HepG2 (cell line): ENCODE measurements around the gene EMC9. TPM values are rescaled to one million over a fixed set of nuclear protein-coding genes. Genes with fewer than 3 reads are reported as not detected.

ENCODE experiments used
- ARID2 ChIP-seq: sonication (generic); formaldehyde crosslinking; IDR thresholded peaks from 2 replicates; pipeline ENCODE4 v1.8.1; 2022; ENCODE audit warnings: mild to moderate bottlenecking, missing genetic modification reagents, borderline replicate concordance
- BCL6 ChIP-seq: IDR thresholded peaks from 2 replicates; pipeline ENCODE4 v1.6.1; 2016; ENCODE audit warnings: missing genetic modification reagents, missing compliant biosample characterization
- EHMT2 ChIP-seq: fragments of 200-600 bp; sonication (generic); IDR thresholded peaks from 2 replicates; pipeline ENCODE4 v1.7.0; 2017; ENCODE audit warnings: antibody characterized with exemption, low read depth, low read length, borderline replicate concordance
- IKZF4 ChIP-seq: sonication (generic); formaldehyde crosslinking; IDR thresholded peaks from 2 replicates; pipeline ENCODE4 v1.5.1; 2020; ENCODE audit warnings: borderline replicate concordance, mild to moderate bottlenecking, low read depth, missing genetic modification reagents; ENCODE audit errors: not compliant biosample characterization
- JDP2 ChIP-seq: sonication (generic); formaldehyde crosslinking; IDR thresholded peaks from 2 replicates; pipeline ENCODE4 v1.8.1; 2022; ENCODE audit warnings: missing genetic modification reagents, borderline replicate concordance
- MIXL1 ChIP-seq: IDR thresholded peaks from 2 replicates; pipeline ENCODE4 v1.6.1; 2016
- NFKB2 ChIP-seq: sonication (generic); formaldehyde crosslinking; IDR thresholded peaks from 2 replicates; pipeline ENCODE4 v1.4.0; 2020; ENCODE audit warnings: missing genetic modification reagents, borderline replicate concordance
- POLR2AphosphoS2 ChIP-seq: IDR thresholded peaks from 2 replicates; pipeline ENCODE4 v1.6.1; 2011; ENCODE audit warnings: low read depth, low read length, improper control_type of control experiment
- RFX1 ChIP-seq: fragments of 450-650 bp; IDR thresholded peaks from 2 replicates; pipeline ENCODE4 v1.6.1; 2017
- SP140L ChIP-seq: sonication (generic); formaldehyde crosslinking; IDR thresholded peaks from 2 replicates; pipeline ENCODE4 v1.4.0; 2020; ENCODE audit warnings: missing genetic modification reagents, borderline replicate concordance
- ZBTB38 ChIP-seq: sonication (generic); formaldehyde crosslinking; IDR thresholded peaks from 2 replicates; pipeline ENCODE4 v1.5.1; 2020; ENCODE audit warnings: mild to moderate bottlenecking, missing genetic modification reagents
- ZFP36L2 ChIP-seq: sonication (generic); formaldehyde crosslinking; IDR thresholded peaks from 2 replicates; pipeline ENCODE4 v1.4.0; 2020; ENCODE audit warnings: missing genetic modification reagents
- ZNF615 ChIP-seq: sonication (generic); formaldehyde crosslinking; IDR thresholded peaks from 2 replicates; pipeline ENCODE4 v1.5.0; 2020; ENCODE audit warnings: mild to moderate bottlenecking, missing genetic modification reagents, borderline replicate concordance
- ZNF772 ChIP-seq: sonication (generic); formaldehyde crosslinking; IDR thresholded peaks from 2 replicates; pipeline ENCODE4 v1.5.0; 2020; ENCODE audit warnings: mild to moderate bottlenecking, missing genetic modification reagents
- polyA plus RNA-seq, 8 experiments: library from polyadenylated mRNA; depleted of rRNA in 3 of 8; stranded (reverse) in 7 of 8; unstranded in 1 of 8; fragments of >200 nt; fragmentation: Illumina TruSeq in 4 of 8; extraction: Trizol in 4 of 8; gene quantifications; 2 replicates each; pipeline versions ENCODE4 v1.2.1 to v1.2.3, GENCODE V29; 2011 to 2016; ENCODE audit warnings: low read depth in 4 of 8, missing spikeins in 1 of 8, mixed read lengths in 1 of 8; ENCODE audit not compliant: insufficient read depth in 1 of 8
- total RNA-seq, 5 experiments: library from RNA; depleted of rRNA; stranded (reverse); fragments of >200 nt; fragmentation: Illumina TruSeq; extraction: Trizol; gene quantifications; 2 replicates each; pipeline ENCODE4 v1.2.3, GENCODE V29; 2016; ENCODE audit warnings: low read depth in 1 of 5
- TF ChIP-seq, protein P1 (sequence below): sonication (generic); formaldehyde crosslinking; IDR thresholded peaks from 2 replicates; pipeline ENCODE4 v1.8.1; 2023; ENCODE audit warnings: mild to moderate bottlenecking, inconsistent platforms, moderate library complexity, missing genetic modification reagents, borderline replicate concordance
- TF ChIP-seq, protein P2 (sequence below): sonication (generic); formaldehyde crosslinking; IDR thresholded peaks from 2 replicates; pipeline ENCODE4 v1.4.0; 2020; ENCODE audit warnings: missing genetic modification reagents
- TF ChIP-seq, protein P3 (sequence below): sonication (generic); formaldehyde crosslinking; IDR thresholded peaks from 2 replicates; pipeline ENCODE4 v1.4.0; 2020; ENCODE audit warnings: low read depth, mild to moderate bottlenecking, missing genetic modification reagents
- TF ChIP-seq, protein P4 (sequence below): sonication (generic); formaldehyde crosslinking; IDR thresholded peaks from 2 replicates; pipeline ENCODE4 v1.4.0; 2020; ENCODE audit warnings: missing genetic modification reagents
- TF ChIP-seq, protein P5 (sequence below): sonication (generic); formaldehyde crosslinking; IDR thresholded peaks from 2 replicates; pipeline ENCODE4 v1.5.0; 2020; ENCODE audit warnings: missing genetic modification reagents, mild to moderate bottlenecking, borderline replicate concordance
- TF ChIP-seq, protein P6 (sequence below): sonication (generic); formaldehyde crosslinking; IDR thresholded peaks from 2 replicates; pipeline ENCODE4 v1.5.1; 2020; ENCODE audit warnings: missing genetic modification reagents, mild to moderate bottlenecking, borderline replicate concordance

EMC9 gene
- total and polyA plus RNA-seq, 2 of the 13 experiments (the other 11 are each of a cell fraction or from before 2014, with no cell fraction given), result 60.5 to 78.7 TPM

DNA sequence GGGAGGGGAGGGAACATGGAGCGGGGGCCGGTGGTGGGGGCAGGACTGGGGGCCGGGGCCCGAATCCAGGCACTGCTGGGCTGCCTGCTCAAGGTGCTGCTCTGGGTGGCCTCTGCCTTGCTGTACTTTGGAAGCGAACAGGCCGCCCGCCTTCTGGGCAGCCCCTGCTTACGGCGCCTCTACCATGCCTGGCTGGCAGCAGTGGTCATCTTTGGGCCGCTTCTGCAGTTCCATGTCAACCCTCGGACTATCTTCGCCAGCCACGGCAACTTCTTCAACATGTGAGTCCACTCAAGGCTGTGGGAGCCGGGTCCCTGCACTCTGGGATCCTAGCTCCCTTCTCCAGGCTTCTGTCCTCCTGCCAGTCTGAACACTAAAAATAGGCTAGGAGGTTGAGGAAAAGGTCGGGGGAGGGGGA is 9.8 kb downstream of the EMC9 start (continued):
- TF ChIP-seq, protein P1, sequence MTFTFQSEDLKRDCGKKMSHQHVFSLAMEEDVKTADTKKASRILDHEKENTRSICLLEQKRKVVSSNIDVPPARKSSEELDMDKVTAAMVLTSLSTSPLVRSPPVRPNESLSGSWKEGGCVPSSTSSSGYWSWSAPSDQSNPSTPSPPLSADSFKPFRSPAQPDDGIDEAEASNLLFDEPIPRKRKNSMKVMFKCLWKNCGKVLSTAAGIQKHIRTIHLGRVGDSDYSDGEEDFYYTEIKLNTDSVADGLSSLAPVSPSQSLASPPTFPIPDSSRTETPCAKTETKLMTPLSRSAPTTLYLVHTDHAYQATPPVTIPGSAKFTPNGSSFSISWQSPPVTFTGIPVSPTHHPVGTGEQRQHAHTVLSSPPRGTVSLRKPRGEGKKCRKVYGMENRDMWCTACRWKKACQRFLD, result no peak
- TF ChIP-seq SP140L (no peak), ZFP36L2 (no peak), ARID2 (CRISPR knock-in tag) (no peak), EHMT2 (0 out of 2 replicates have a peak, but pooled peaks have one; percentile 11), JDP2 (CRISPR knock-in tag) (no peak), ZNF615 (CRISPR knock-in tag) (no peak), NFKB2 (CRISPR knock-in tag) (no peak), MIXL1 (CRISPR knock-in tag) (no peak), POLR2AphosphoS2 (no peak), ZNF772 (CRISPR knock-in tag) (no peak), IKZF4 (CRISPR knock-in tag) (no peak), BCL6 (CRISPR knock-in tag) (no peak), RFX1 (no peak), ZBTB38 (CRISPR knock-in tag) (peak; percentile 53; the same call in 1 of the 2 replicates)
- TF ChIP-seq, protein P2, sequence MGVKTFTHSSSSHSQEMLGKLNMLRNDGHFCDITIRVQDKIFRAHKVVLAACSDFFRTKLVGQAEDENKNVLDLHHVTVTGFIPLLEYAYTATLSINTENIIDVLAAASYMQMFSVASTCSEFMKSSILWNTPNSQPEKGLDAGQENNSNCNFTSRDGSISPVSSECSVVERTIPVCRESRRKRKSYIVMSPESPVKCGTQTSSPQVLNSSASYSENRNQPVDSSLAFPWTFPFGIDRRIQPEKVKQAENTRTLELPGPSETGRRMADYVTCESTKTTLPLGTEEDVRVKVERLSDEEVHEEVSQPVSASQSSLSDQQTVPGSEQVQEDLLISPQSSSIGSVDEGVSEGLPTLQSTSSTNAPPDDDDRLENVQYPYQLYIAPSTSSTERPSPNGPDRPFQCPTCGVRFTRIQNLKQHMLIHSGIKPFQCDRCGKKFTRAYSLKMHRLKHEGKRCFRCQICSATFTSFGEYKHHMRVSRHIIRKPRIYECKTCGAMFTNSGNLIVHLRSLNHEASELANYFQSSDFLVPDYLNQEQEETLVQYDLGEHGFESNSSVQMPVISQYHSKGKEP (CRISPR knock-in tag), result no peak
- TF ChIP-seq, protein P3, sequence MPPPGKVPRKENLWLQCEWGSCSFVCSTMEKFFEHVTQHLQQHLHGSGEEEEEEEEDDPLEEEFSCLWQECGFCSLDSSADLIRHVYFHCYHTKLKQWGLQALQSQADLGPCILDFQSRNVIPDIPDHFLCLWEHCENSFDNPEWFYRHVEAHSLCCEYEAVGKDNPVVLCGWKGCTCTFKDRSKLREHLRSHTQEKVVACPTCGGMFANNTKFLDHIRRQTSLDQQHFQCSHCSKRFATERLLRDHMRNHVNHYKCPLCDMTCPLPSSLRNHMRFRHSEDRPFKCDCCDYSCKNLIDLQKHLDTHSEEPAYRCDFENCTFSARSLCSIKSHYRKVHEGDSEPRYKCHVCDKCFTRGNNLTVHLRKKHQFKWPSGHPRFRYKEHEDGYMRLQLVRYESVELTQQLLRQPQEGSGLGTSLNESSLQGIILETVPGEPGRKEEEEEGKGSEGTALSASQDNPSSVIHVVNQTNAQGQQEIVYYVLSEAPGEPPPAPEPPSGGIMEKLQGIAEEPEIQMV, result no peak
- TF ChIP-seq, protein P4, sequence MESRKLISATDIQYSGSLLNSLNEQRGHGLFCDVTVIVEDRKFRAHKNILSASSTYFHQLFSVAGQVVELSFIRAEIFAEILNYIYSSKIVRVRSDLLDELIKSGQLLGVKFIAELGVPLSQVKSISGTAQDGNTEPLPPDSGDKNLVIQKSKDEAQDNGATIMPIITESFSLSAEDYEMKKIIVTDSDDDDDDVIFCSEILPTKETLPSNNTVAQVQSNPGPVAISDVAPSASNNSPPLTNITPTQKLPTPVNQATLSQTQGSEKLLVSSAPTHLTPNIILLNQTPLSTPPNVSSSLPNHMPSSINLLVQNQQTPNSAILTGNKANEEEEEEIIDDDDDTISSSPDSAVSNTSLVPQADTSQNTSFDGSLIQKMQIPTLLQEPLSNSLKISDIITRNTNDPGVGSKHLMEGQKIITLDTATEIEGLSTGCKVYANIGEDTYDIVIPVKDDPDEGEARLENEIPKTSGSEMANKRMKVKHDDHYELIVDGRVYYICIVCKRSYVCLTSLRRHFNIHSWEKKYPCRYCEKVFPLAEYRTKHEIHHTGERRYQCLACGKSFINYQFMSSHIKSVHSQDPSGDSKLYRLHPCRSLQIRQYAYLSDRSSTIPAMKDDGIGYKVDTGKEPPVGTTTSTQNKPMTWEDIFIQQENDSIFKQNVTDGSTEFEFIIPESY (CRISPR knock-in tag), result peak; percentile 79
- TF ChIP-seq, protein P5, sequence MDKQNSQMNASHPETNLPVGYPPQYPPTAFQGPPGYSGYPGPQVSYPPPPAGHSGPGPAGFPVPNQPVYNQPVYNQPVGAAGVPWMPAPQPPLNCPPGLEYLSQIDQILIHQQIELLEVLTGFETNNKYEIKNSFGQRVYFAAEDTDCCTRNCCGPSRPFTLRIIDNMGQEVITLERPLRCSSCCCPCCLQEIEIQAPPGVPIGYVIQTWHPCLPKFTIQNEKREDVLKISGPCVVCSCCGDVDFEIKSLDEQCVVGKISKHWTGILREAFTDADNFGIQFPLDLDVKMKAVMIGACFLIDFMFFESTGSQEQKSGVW, result no peak
- TF ChIP-seq, protein P6, sequence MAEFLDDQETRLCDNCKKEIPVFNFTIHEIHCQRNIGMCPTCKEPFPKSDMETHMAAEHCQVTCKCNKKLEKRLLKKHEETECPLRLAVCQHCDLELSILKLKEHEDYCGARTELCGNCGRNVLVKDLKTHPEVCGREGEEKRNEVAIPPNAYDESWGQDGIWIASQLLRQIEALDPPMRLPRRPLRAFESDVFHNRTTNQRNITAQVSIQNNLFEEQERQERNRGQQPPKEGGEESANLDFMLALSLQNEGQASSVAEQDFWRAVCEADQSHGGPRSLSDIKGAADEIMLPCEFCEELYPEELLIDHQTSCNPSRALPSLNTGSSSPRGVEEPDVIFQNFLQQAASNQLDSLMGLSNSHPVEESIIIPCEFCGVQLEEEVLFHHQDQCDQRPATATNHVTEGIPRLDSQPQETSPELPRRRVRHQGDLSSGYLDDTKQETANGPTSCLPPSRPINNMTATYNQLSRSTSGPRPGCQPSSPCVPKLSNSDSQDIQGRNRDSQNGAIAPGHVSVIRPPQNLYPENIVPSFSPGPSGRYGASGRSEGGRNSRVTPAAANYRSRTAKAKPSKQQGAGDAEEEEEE (CRISPR knock-in tag), result 0 out of 2 replicates have a peak, but pooled peaks have one; percentile 4
